H9 (cell line): Measurements from ENCODE around the gene UVSSA. TPM values are rescaled to one million over a fixed set of nuclear protein-coding genes. Genes with fewer than 3 reads are reported as not detected.

ENCODE experiments used
- DNase-seq: peaks from one replicate; pipeline ENCODE4 v3.0.0-alpha.2; 2017
- H2AFZ ChIP-seq: one replicate; pipeline ENCODE4 v1.6.1; 2013; ENCODE audit warnings: mild to moderate bottlenecking, low read length, control low read depth, moderate library complexity
- H2AK5ac ChIP-seq: 2 replicates; pipeline ENCODE4 v1.6.1; 2013; ENCODE audit warnings: low read length, control low read depth, mixed read lengths; ENCODE audit not compliant: insufficient read length
- H2BK120ac ChIP-seq: one replicate; pipeline ENCODE4 v1.6.1; 2013; ENCODE audit warnings: low read depth, mild to moderate bottlenecking, low read length, control low read depth, inconsistent platforms; ENCODE audit not compliant: poor library complexity, severe bottlenecking
- H2BK12ac ChIP-seq: 2 replicates; pipeline ENCODE4 v1.6.1; 2013; ENCODE audit warnings: low read length, control low read depth, mixed read lengths, low read depth; ENCODE audit not compliant: insufficient read length
- H2BK15ac ChIP-seq: 2 replicates; pipeline ENCODE4 v1.6.1; 2013; ENCODE audit warnings: low read depth, low read length, control low read depth
- H2BK20ac ChIP-seq: one replicate; pipeline ENCODE4 v1.6.1; 2013; ENCODE audit warnings: low read depth, mild to moderate bottlenecking, low read length, control low read depth, inconsistent platforms; ENCODE audit not compliant: poor library complexity, severe bottlenecking
- H2BK5ac ChIP-seq: 2 replicates; pipeline ENCODE4 v1.6.1; 2013; ENCODE audit warnings: low read length, control low read depth, mixed read lengths; ENCODE audit not compliant: insufficient read length
- H3K14ac ChIP-seq: 2 replicates; pipeline ENCODE4 v1.6.1; 2013; ENCODE audit warnings: low read length, control low read depth; ENCODE audit not compliant: insufficient read depth
- H3K18ac ChIP-seq: 2 replicates; pipeline ENCODE4 v1.6.1; 2013; ENCODE audit warnings: low read depth, mild to moderate bottlenecking, mixed read lengths, low read length, control low read depth; ENCODE audit not compliant: insufficient read length
- H3K23ac ChIP-seq: 2 replicates; pipeline ENCODE4 v1.6.1; 2013; ENCODE audit warnings: low read length, control low read depth, mixed read lengths, low read depth; ENCODE audit not compliant: insufficient read length
- H3K23me2 ChIP-seq: 2 replicates; pipeline ENCODE4 v1.6.1; 2013; ENCODE audit warnings: low read depth, mild to moderate bottlenecking, mixed read lengths, low read length, control low read depth; ENCODE audit not compliant: insufficient read length, poor library complexity, severe bottlenecking
- H3K27ac ChIP-seq: 2 replicates; pipeline ENCODE4 v1.5.1; 2013; ENCODE audit warnings: low read length, control low read depth, mixed read lengths, low read depth; ENCODE audit not compliant: insufficient read length
- H3K27me3 ChIP-seq: 2 replicates; pipeline ENCODE4 v1.6.1; 2013; ENCODE audit warnings: low read length, control low read depth, inconsistent platforms; ENCODE audit not compliant: insufficient read depth
- H3K4ac ChIP-seq: 2 replicates; pipeline ENCODE4 v1.6.1; 2013; ENCODE audit warnings: low read depth, mild to moderate bottlenecking, control low read depth, inconsistent platforms, low read length, moderate library complexity
- H3K4me1 ChIP-seq: 2 replicates; pipeline ENCODE4 v1.6.1; 2013; ENCODE audit warnings: low read length, control low read depth, inconsistent platforms; ENCODE audit not compliant: insufficient read depth
- H3K4me2 ChIP-seq: 2 replicates; pipeline ENCODE4 v1.6.1; 2013; ENCODE audit warnings: low read length, control low read depth, mixed read lengths; ENCODE audit not compliant: insufficient read length, insufficient read depth
- H3K56ac ChIP-seq: 2 replicates; pipeline ENCODE4 v1.6.1; 2013; ENCODE audit warnings: low read depth, mild to moderate bottlenecking, mixed read lengths, low read length, control low read depth; ENCODE audit not compliant: insufficient read length
- H3K79me1 ChIP-seq: 2 replicates; pipeline ENCODE4 v1.6.1; 2013; ENCODE audit warnings: low read depth, mild to moderate bottlenecking, moderate library complexity, low read length, control low read depth, inconsistent platforms; ENCODE audit not compliant: insufficient read depth, poor library complexity, severe bottlenecking
- H3K79me2 ChIP-seq: 2 replicates; pipeline ENCODE4 v1.6.1; 2013; ENCODE audit warnings: low read length, control low read depth, inconsistent platforms; ENCODE audit not compliant: insufficient read depth
- H3K9ac ChIP-seq: 2 replicates; pipeline ENCODE4 v1.6.1; 2013; ENCODE audit warnings: low read length, control low read depth, mixed read lengths; ENCODE audit not compliant: insufficient read length; ENCODE audit errors: extremely low read depth
- H3K9me3 ChIP-seq: one replicate; pipeline ENCODE4 v1.6.1; 2013; ENCODE audit warnings: low read depth, low read length, inconsistent platforms; ENCODE audit not compliant: control insufficient read depth
- H3T11ph ChIP-seq: one replicate; pipeline ENCODE4 v1.6.1; 2013; ENCODE audit warnings: mild to moderate bottlenecking, low read length, control low read depth, inconsistent platforms
- H4K20me1 ChIP-seq: one replicate; pipeline ENCODE4 v1.6.1; 2013; ENCODE audit not compliant: control insufficient read depth, insufficient read length, insufficient read depth
- H4K5ac ChIP-seq: 2 replicates; pipeline ENCODE4 v1.6.1; 2013; ENCODE audit warnings: low read depth, mild to moderate bottlenecking, mixed read lengths, low read length, control low read depth; ENCODE audit not compliant: insufficient read length
- H4K8ac ChIP-seq: replicated peaks from 2 replicates; pipeline ENCODE4 v1.6.1; 2013; ENCODE audit warnings: low read length, control low read depth, mixed read lengths, low read depth; ENCODE audit not compliant: insufficient read length
- H4K91ac ChIP-seq: 2 replicates; pipeline ENCODE4 v1.6.1; 2013; ENCODE audit warnings: low read depth, mild to moderate bottlenecking, moderate library complexity, mixed read lengths, low read length, control low read depth; ENCODE audit not compliant: insufficient read length
- H3K27ac Mint-ChIP-seq, 3 experiments: 2 replicates in 2 of 3; 3 replicates in 1 of 3; pipeline ENCODE4 v1.8.0; 2020 to 2021; ENCODE audit warnings: mixed read lengths in 3 of 3, mild to moderate bottlenecking in 1 of 3, moderate library complexity in 1 of 3
- H3K27me3 Mint-ChIP-seq: 2 replicates; pipeline ENCODE4 v1.8.0; 2021; ENCODE audit warnings: low read depth, mild to moderate bottlenecking, moderate library complexity, mixed read lengths
- H3K36me3 Mint-ChIP-seq, 3 experiments: 2 replicates in 2 of 3; 3 replicates in 1 of 3; pipeline ENCODE4 v1.8.0; 2020 to 2021; ENCODE audit warnings: low read depth in 3 of 3, mixed read lengths in 3 of 3; ENCODE audit not compliant: insufficient read depth in 1 of 3
- H3K4me1 Mint-ChIP-seq, 2 experiments: 2 replicates each; pipeline ENCODE4 v1.8.0; 2020; ENCODE audit warnings: mixed read lengths in 2 of 2
- H3K4me3 Mint-ChIP-seq, 2 experiments: 2 replicates in 1 of 2; 3 replicates in 1 of 2; pipeline ENCODE4 v1.8.0; 2020 to 2021; ENCODE audit warnings: mild to moderate bottlenecking in 2 of 2, mixed read lengths in 2 of 2, moderate library complexity in 1 of 2
- H3K9me3 Mint-ChIP-seq, 2 experiments: 2 replicates in 1 of 2; 3 replicates in 1 of 2; pipeline ENCODE4 v1.8.0; 2020; ENCODE audit warnings: mild to moderate bottlenecking in 2 of 2, mixed read lengths in 2 of 2, moderate library complexity in 1 of 2
- CTCF ChIP-seq: fragments of 200-600 bp; sonication (generic); conservative IDR thresholded peaks from 3 replicates; pipeline ENCODE4 v1.8.0; 2021; ENCODE audit warnings: antibody characterized with exemption, mild to moderate bottlenecking
- WGBS: extraction: QIAGEN DNeasy Blood & Tissue Kit; methylation state at CpG from one replicate; pipeline ENCODE4 v1.1.7; 2013; ENCODE audit warnings: missing lambda C conversion rate, low lambda C conversion rate, mixed read lengths; ENCODE audit not compliant: insufficient read length; ENCODE audit errors: extremely low coverage; 5-methylcytosine and 5-hydroxymethylcytosine counted together
- total RNA-seq: library from RNA; stranded (reverse); gene quantifications from 2 replicates; pipeline ENCODE4 v1.2.1, GENCODE V29; 2021

Gene UVSSA
- total RNA-seq, 1 experiment from 2014 or later = 15.9 TPM

GRCh38 chr4:1378559-1379231, 31.7 kb downstream of the UVSSA start:
- no peak overlapping the region for H3K56ac ChIP-seq
- no peak for DNase-seq
- no peak overlapping the region for H3K4ac ChIP-seq
- Mint-ChIP-seq H3K27me3 (no peaks in the 10 kb centered on the region), H3K4me3 (no peak overlapping the region), H3K27ac (no peak overlapping the region), H3K4me1 (no peaks in the 10 kb centered on the region), H3K36me3 (peaks cover 0 to 7% (median 3%) of the 10 kb centered on the region in 3 experiments; a peak in 3 of 7 replicates), H3K9me3 (no peaks in the 10 kb centered on the region)
- WGBS = no CpG with 5 or more reads among the region's 30 CpGs
- H4K20me1 ChIP-seq = peaks cover 5% of the 10 kb centered on the region
- no peak overlapping the region for H2BK20ac ChIP-seq
- H4K8ac ChIP-seq = no peak overlapping the region
- H3K79me2 ChIP-seq = no peaks in the 10 kb centered on the region
- no peak overlapping the region for H4K91ac ChIP-seq
- no peak overlapping the region for H2BK120ac ChIP-seq
- no peaks in the 10 kb centered on the region for H3K4me1 ChIP-seq
- H3K18ac ChIP-seq = no peak overlapping the region
- no peak overlapping the region; the same call in 1 of the 2 replicates for H3K14ac ChIP-seq
- H2BK5ac ChIP-seq = no peak overlapping the region
- no peak for TF ChIP-seq CTCF
- no peaks in the 10 kb centered on the region for H3K27me3 ChIP-seq
- H3K9me3 ChIP-seq = no peaks in the 10 kb centered on the region
- no peak overlapping the region for H2AFZ ChIP-seq
- H2BK15ac ChIP-seq = no peak overlapping the region
- no peak overlapping the region for H3K23ac ChIP-seq
- no peak overlapping the region for H3K9ac ChIP-seq
- H3K79me1 ChIP-seq = no peaks in the 10 kb centered on the region
- H3K27ac ChIP-seq = no peak overlapping the region
- H2AK5ac ChIP-seq = no peak overlapping the region
- H3T11ph ChIP-seq = no peak overlapping the region
- no peak overlapping the region for H3K4me2 ChIP-seq
- H2BK12ac ChIP-seq = no peak overlapping the region
- H3K23me2 ChIP-seq = no peaks in the 10 kb centered on the region
- H4K5ac ChIP-seq = no peak overlapping the region
